Prostate gland (tissue), 2 donors: Measurements from ENCODE around the gene MIOS. TPM values are rescaled to one million over a fixed set of nuclear protein-coding genes. Genes with fewer than 3 reads are reported as not detected.
"Not testable (repeated sequence)": the region's sequence is repeated elsewhere in the genome, so short reads cannot be mapped to it uniquely, and the experiment has no call there.

ENCODE experiments used
- DNase-seq: peaks from one replicate; pipeline ENCODE4 v3.0.0-alpha.2; 2019; ENCODE audit warnings: low spot score
- H3K27ac ChIP-seq, 2 donors: fragments of 200-600 bp; sonication (generic); 2 replicates each; pipeline ENCODE4 v1.5.1; 2017 to 2019
- H3K27me3 ChIP-seq: fragments of 200-600 bp; sonication (generic); replicated peaks from 2 replicates; pipeline ENCODE4 v1.5.1; 2019; ENCODE audit not compliant: insufficient read depth
- H3K36me3 ChIP-seq, 2 donors: fragments of 200-600 bp; sonication (generic); 1 replicate in 1 of 2; 2 replicates in 1 of 2; pipeline versions ENCODE4 v1.5.1 to v1.8.1; 2017 to 2019
- H3K4me1 ChIP-seq: fragments of 200-600 bp; sonication (generic); replicated peaks from 2 replicates; pipeline ENCODE4 v1.5.1; 2019
- H3K4me3 ChIP-seq, 2 donors: fragments of 200-600 bp; sonication (generic); 2 replicates each; pipeline ENCODE4 v1.5.1; 2017 to 2019
- H3K9me3 ChIP-seq: fragments of 200-600 bp; sonication (generic); 2 replicates; pipeline ENCODE4 v1.5.1; 2017
- POLR2A ChIP-seq: fragments of 450-650 bp; IDR thresholded peaks from one replicate; pipeline ENCODE4 v1.6.1; 2016; ENCODE audit warnings: antibody characterized with exemption, mild to moderate bottlenecking
- POLR2AphosphoS5 ChIP-seq: sonication (generic); formaldehyde crosslinking; IDR thresholded peaks from one replicate; pipeline ENCODE4 v1.6.1; 2017; ENCODE audit warnings: antibody characterized with exemption
- WGBS: methylation state at CpG from one replicate; pipeline ENCODE4 v1.1.5; 2018; 5-methylcytosine and 5-hydroxymethylcytosine counted together
- intact Hi-C: fragments of 100-400 bp; cut with DNase I; formaldehyde crosslinking; loops from one replicate; pipeline ENCODE4 v1.14.2; 2022
- total RNA-seq, 2 donors: library from RNA; depleted of rRNA; stranded (reverse); fragments of >200 nt; gene quantifications; one replicate each; pipeline ENCODE4 v1.1.0, GENCODE V29; 2016
- TF ChIP-seq, protein P1 (sequence below), 4 experiments: fragments of 200-600 bp in 2 of 4; fragments of 450-650 bp in 2 of 4; sonication (generic) in 2 of 4; IDR thresholded peaks; 1 replicate in 3 of 4; 2 replicates in 1 of 4; pipeline ENCODE4 v1.5.1; 2016 to 2019; ENCODE audit warnings: antibody characterized with exemption in 4 of 4, mild to moderate bottlenecking in 2 of 4, moderate library complexity in 2 of 4

The MIOS gene
- total RNA-seq, 2 donors from 2014 or later, result 52.3 to 85.6 TPM

DNA sequence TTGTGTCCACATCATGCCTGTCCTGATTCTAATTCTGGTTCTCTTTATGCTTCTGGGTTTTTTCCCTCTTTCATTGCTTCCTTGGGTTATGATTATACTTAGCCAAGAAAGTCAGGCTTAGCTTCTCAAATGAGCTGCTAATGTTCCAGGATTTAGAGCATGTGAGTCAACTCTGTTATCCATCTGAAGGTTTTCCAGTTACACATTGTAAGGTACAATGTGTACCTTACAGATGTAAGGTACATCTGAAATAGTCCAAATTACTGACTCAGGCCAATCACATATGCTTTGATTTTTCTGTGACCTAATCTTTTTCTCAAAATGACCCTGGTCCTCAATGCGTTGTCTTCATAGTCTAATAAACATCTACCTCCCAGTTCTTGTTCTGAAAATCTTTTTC is 13.3 kb upstream of the MIOS start:
- no peak for DNase-seq
- intact Hi-C loops, result no loop called here
- H3K27ac ChIP-seq, result peak overlapping the region; percentile 55 to 76

DNA sequence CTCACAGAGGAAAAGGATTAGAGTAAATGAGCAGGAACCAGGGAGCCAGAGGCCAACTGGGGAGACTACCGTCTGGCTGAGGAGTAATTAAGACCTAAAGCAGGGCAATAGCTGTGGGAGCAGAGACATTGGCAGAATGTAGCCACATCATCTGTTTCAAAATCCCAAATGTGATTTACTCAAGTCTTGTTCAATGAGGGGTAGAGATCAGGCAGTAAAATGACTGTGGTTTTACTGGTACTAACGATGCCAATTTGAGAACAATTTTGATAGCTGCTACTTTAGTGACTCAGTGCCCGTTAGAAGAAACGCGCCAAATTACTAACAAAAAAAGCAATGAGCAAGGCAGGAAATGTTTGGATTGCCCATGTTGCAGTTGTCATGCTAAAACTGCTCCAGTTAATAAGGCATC is 12.7 kb upstream of the MIOS start:
- TF ChIP-seq, protein P1, sequence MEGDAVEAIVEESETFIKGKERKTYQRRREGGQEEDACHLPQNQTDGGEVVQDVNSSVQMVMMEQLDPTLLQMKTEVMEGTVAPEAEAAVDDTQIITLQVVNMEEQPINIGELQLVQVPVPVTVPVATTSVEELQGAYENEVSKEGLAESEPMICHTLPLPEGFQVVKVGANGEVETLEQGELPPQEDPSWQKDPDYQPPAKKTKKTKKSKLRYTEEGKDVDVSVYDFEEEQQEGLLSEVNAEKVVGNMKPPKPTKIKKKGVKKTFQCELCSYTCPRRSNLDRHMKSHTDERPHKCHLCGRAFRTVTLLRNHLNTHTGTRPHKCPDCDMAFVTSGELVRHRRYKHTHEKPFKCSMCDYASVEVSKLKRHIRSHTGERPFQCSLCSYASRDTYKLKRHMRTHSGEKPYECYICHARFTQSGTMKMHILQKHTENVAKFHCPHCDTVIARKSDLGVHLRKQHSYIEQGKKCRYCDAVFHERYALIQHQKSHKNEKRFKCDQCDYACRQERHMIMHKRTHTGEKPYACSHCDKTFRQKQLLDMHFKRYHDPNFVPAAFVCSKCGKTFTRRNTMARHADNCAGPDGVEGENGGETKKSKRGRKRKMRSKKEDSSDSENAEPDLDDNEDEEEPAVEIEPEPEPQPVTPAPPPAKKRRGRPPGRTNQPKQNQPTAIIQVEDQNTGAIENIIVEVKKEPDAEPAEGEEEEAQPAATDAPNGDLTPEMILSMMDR (IDR thresholded peaks at IDR 0.05), result no peak
- TF ChIP-seq POLR2A (no peak), POLR2AphosphoS5 (no peak)
- intact Hi-C loops, result no loop called here
- peak overlapping the region; percentile 55 to 76 for H3K27ac ChIP-seq

More for the DNA sequence above, 13.3 kb upstream of the MIOS start:
- Histone ChIP-seq H3K36me3 (no peaks in the 10 kb centered on the region), H3K27me3 (no peaks in the 10 kb centered on the region), H3K4me3 (no peak overlapping the region), H3K9me3 (no peaks in the 10 kb centered on the region), H3K4me1 (no peaks in the 10 kb centered on the region)
- 74% methylated on average over 1 of the region's 1 CpG for WGBS
- TF ChIP-seq POLR2A, result no peak
- TF ChIP-seq POLR2AphosphoS5, result peak; percentile 91

GRCh38 chr7:7554649-7555575 is 11.8 kb upstream of the MIOS start:
- no peak overlapping the region for H3K4me3 ChIP-seq
- H3K27ac ChIP-seq, result peak overlapping the region in 1 of 2 donors; percentile 76
- H3K9me3 ChIP-seq, result no peaks in the 10 kb centered on the region
- H3K4me1 ChIP-seq, result no peaks in the 10 kb centered on the region
- H3K27me3 ChIP-seq, result no peaks in the 10 kb centered on the region
- TF ChIP-seq, protein P1 (IDR thresholded peaks at IDR 0.05), result no peak
- TF ChIP-seq POLR2A (no peak), POLR2AphosphoS5 (peak; percentile 59)
- no peaks in the 10 kb centered on the region for H3K36me3 ChIP-seq
- intact Hi-C loops, result no loop called here
- no peak for DNase-seq
- 42% methylated on average over 8 of the region's 8 CpGs for WGBS

More for the DNA sequence above, 12.7 kb upstream of the MIOS start:
- no peak for DNase-seq
- Histone ChIP-seq H3K36me3 (no peaks in the 10 kb centered on the region), H3K4me3 (no peak overlapping the region), H3K27me3 (no peaks in the 10 kb centered on the region), H3K4me1 (no peaks in the 10 kb centered on the region), H3K9me3 (no peaks in the 10 kb centered on the region)
- WGBS, result 63% methylated on average over 5 of the region's 5 CpGs

- DNase-seq, result no peak
- TF ChIP-seq, protein P1 (IDR thresholded peaks at IDR 0.05), result no peak
- TF ChIP-seq POLR2AphosphoS5 (no peak), POLR2A (no peak)
- Histone ChIP-seq H3K4me1 (no peaks in the 10 kb centered on the region), H3K9me3 (no peaks in the 10 kb centered on the region), H3K36me3 (no peaks in the 10 kb centered on the region), H3K4me3 (no peak overlapping the region), H3K27me3 (no peaks in the 10 kb centered on the region), H3K27ac (no peak overlapping the region)
- intact Hi-C loops, result no loop called here
- WGBS, result 90% methylated on average over 1 of the region's 1 CpG
These were observed 9.8 kb upstream of the MIOS start for GRCh38 chr7:7556852-7557251.

DNA sequence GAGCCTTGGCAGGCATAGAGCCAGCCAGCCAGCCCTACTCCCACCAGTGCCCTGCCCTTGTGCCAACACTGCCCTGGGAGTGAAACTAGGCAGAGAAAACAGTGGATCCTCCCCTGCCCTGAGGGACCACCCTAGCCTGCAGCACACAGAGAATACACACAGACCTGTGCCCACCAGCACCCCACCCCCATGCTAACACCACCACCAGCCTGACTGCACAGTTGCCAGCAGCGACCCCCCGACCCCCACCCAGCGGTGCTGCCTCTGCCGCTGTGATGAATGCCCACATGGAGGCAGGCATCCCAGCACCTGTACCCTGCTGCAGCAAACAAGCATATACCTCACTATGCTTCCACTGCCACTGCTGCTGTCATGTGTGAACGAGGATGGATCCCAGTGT is 9.4 kb upstream of the MIOS start:
- H3K27me3 ChIP-seq, result no peaks in the 10 kb centered on the region
- no peaks in the 10 kb centered on the region for H3K36me3 ChIP-seq
- intact Hi-C loops, result no loop called here
- H3K27ac ChIP-seq, result no peak overlapping the region
- TF ChIP-seq POLR2A (no peak), POLR2AphosphoS5 (no peak)
- TF ChIP-seq, protein P1 (IDR thresholded peaks at IDR 0.05), result no peak
- no peaks in the 10 kb centered on the region for H3K9me3 ChIP-seq
- H3K4me3 ChIP-seq, result no peak overlapping the region
- no peak for DNase-seq
- WGBS, result 89% methylated on average over 5 of the region's 5 CpGs
- H3K4me1 ChIP-seq, result no peaks in the 10 kb centered on the region

DNA sequence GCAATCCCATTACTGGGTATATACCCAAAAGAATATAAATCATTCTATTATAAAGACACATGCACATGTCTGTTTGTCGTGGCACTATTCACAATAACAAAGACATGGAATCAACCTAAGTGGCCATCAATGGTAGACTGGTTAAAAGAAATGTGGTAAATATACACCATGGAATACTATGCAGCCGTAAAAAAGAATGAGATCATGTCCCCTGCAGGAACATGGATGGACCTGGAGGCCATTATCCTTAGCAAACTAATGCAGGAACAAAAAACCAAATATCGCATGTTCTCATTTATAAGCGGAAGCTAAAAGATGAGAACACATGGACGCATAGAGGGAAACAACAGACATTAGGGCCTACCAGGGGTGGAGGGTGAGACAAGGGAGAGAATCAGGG is 5.1 kb upstream of the MIOS start:
- H3K27ac ChIP-seq, result peak overlapping the region in 1 of 2 donors; percentile 98
- intact Hi-C loops, result loop anchor here (10.0 kb wide), 2 partner anchors 377 to 653 kb away; partner anchors contain the start of gene C1GALT1
- 98% methylated on average over 5 of the region's 5 CpGs for WGBS
- not testable (repeated sequence) for DNase-seq, H3K27me3 ChIP-seq, H3K9me3 ChIP-seq, H3K4me3 ChIP-seq, H3K4me1 ChIP-seq, H3K36me3 ChIP-seq
